ENCODE results near the gene KCNIP3.

KCNIP3 gene

GRCh38 chr2:95348609-95349567 is 51.7 kb downstream of the KCNIP3 start:
- no peak overlapping the region for H3K4me3 ChIP-seq (ENCODE audit: low read length)
- DNase-seq (ENCODE audit: low read depth), result no peak
- TF ChIP-seq, protein P1, sequence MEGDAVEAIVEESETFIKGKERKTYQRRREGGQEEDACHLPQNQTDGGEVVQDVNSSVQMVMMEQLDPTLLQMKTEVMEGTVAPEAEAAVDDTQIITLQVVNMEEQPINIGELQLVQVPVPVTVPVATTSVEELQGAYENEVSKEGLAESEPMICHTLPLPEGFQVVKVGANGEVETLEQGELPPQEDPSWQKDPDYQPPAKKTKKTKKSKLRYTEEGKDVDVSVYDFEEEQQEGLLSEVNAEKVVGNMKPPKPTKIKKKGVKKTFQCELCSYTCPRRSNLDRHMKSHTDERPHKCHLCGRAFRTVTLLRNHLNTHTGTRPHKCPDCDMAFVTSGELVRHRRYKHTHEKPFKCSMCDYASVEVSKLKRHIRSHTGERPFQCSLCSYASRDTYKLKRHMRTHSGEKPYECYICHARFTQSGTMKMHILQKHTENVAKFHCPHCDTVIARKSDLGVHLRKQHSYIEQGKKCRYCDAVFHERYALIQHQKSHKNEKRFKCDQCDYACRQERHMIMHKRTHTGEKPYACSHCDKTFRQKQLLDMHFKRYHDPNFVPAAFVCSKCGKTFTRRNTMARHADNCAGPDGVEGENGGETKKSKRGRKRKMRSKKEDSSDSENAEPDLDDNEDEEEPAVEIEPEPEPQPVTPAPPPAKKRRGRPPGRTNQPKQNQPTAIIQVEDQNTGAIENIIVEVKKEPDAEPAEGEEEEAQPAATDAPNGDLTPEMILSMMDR (conservative IDR thresholded peaks at IDR 0.05; ENCODE audit: low read depth, low read length), result no peak

DNA sequence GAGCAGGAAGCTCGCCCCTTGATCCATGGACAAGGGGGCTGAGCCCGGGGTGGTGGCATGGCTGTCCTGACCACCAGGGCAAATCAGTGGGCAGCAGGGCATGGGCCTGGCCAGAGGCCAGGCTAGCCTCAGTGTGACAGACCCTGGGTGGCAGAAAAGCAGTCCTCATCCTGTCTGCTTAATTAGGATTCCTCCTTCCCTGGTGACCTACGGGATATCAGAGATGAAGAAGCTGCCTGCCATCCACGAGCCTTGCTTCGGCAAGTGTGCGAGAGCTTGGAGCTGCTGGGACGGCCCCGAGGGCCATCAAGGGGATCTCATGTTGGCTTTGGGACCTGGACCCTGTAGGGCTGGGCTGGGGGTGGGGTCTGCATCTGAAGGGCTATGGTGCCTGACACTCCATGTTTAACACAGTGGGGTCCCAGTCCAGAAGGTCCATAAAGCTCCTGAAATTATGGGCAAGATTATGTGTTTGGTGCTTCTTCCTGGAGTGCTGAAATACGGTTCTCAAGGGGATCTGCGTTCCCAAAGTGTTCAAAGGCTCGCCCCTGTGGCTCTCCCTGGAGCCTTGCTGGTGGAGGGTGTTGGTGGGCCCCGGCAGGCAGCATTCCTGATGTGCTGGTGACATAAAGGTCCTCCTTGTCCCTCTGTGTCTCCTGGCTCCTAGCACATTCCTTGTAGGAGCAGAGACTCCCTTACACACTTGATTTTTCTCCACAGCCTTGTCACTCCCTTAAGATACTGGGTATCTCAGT is 52.6 kb downstream of the KCNIP3 start:
- no peak for DNase-seq (ENCODE audit: low read depth)
- H3K4me3 ChIP-seq (ENCODE audit: low read length), result no peak overlapping the region
- TF ChIP-seq, protein P1 (conservative IDR thresholded peaks at IDR 0.05; ENCODE audit: low read depth, low read length), result no peak

DNA sequence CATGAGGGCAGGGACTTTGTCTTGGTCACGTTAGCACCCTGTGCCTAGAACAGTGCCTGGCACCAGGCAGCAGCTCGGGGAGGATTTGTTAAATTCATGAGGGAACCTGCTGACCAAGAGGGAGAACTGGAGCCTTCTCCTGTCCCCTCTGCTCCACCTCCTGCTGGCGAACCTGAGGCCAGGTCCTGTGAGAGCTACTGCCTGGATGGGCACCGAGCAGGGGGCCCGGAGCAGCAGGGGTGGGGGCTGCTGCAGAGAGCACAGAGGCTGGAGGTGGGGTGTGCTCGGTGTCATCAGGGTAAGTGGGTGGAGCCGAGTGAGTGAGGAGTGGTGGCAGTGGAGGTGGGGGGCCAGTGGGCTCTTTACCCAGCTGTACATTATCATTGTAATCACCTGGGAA is 53.2 kb downstream of the KCNIP3 start:
- DNase-seq (ENCODE audit: low read depth), result no peak
- no peak overlapping the region for H3K4me3 ChIP-seq (ENCODE audit: low read length)
- TF ChIP-seq, protein P1 (conservative IDR thresholded peaks at IDR 0.05; ENCODE audit: low read depth, low read length), result no peak

GRCh38 chr2:95350774-95351597 is 53.8 kb downstream of the KCNIP3 start:
- TF ChIP-seq, protein P1 (conservative IDR thresholded peaks at IDR 0.05; ENCODE audit: low read depth, low read length), result no peak
- DNase-seq (ENCODE audit: low read depth), result no peak
- no peak overlapping the region for H3K4me3 ChIP-seq (ENCODE audit: low read length)

- TF ChIP-seq, protein P1 (conservative IDR thresholded peaks at IDR 0.05; ENCODE audit: low read depth, low read length), result no peak
- no peak overlapping the region for H3K4me3 ChIP-seq (ENCODE audit: low read length)
- no peak for DNase-seq (ENCODE audit: low read depth)
Measured at GRCh38 chr2:95351598-95351915, 54.4 kb downstream of the KCNIP3 start.

GRCh38 chr2:95352310-95353054 is 55.3 kb downstream of the KCNIP3 start:
- no peak overlapping the region for H3K4me3 ChIP-seq (ENCODE audit: low read length)
- DNase-seq (ENCODE audit: low read depth), result no peak
- TF ChIP-seq, protein P1 (conservative IDR thresholded peaks at IDR 0.05; ENCODE audit: low read depth, low read length), result no peak
